OCI-LY7 (cell line): ENCODE data around the gene HMCN1. TPM values are rescaled to one million over a fixed set of nuclear protein-coding genes. Genes with fewer than 3 reads are reported as not detected.

ENCODE experiments used
- BruUV-seq: library from RNA; stranded (reverse); fragments of 400-500 nt; replicated peaks from 2 replicates; lab custom pipeline; 2021; lab: Mats Ljungman, UMichigan
- CTCF ChIA-PET: fragments of 300-600 bp; sonication (Branson Sonifier 250); formaldehyde crosslinking; loops from one replicate; lab custom pipeline; 2022; ENCODE audit warnings: antibody characterized with exemption; ENCODE audit not compliant: unreplicated experiment; lab: Charles Lee
- POLR2A ChIA-PET: fragments of 300-600 bp; sonication (Branson Sonifier 250); formaldehyde crosslinking; loops from one replicate; lab custom pipeline; 2022; ENCODE audit warnings: antibody characterized with exemption; lab: Charles Lee
- DNase-seq: peaks from one replicate; pipeline ENCODE4 v3.0.0-alpha.2; 2015; ENCODE audit warnings: low spot score
- H2AFZ ChIP-seq: fragments of 200-600 bp; sonication (generic), shearing (Covaris generic); 2 replicates; pipeline ENCODE4 v1.6.1; 2014; ENCODE audit warnings: mild to moderate bottlenecking, antibody characterized with exemption, low read length, moderate library complexity
- H3K27ac ChIP-seq: fragments of 200-600 bp; sonication (generic); 2 replicates; pipeline ENCODE4 v1.5.1; 2014; ENCODE audit warnings: mixed run types, low read depth, mild to moderate bottlenecking, moderate library complexity, low read length, inconsistent platforms; ENCODE audit not compliant: poor library complexity, severe bottlenecking
- H3K36me3 ChIP-seq: fragments of 200-600 bp; sonication (generic); 2 replicates; pipeline ENCODE4 v1.6.1; 2014; ENCODE audit warnings: mild to moderate bottlenecking, antibody characterized with exemption, low read length, moderate library complexity, mixed read lengths; ENCODE audit not compliant: insufficient read depth
- H3K4me1 ChIP-seq: fragments of 200-600 bp; sonication (generic); 2 replicates; pipeline ENCODE4 v1.5.1; 2014; ENCODE audit warnings: mild to moderate bottlenecking, low read length; ENCODE audit not compliant: insufficient read depth, poor library complexity, severe bottlenecking
- H3K4me2 ChIP-seq: fragments of 200-600 bp; sonication (generic); 2 replicates; pipeline ENCODE4 v1.6.1; 2014; ENCODE audit warnings: mild to moderate bottlenecking, low read length
- H3K4me3 ChIP-seq: fragments of 200-600 bp; sonication (generic); 2 replicates; pipeline ENCODE4 v1.5.1; 2014; ENCODE audit warnings: mild to moderate bottlenecking, low read depth, low read length; ENCODE audit not compliant: poor library complexity, severe bottlenecking
- H3K79me2 ChIP-seq: fragments of 200-600 bp; sonication (generic); 2 replicates; pipeline ENCODE4 v1.6.1; 2016; ENCODE audit warnings: low read depth, mild to moderate bottlenecking, low read length, moderate library complexity, mixed read lengths; ENCODE audit not compliant: insufficient read depth
- H3K9me2 ChIP-seq: fragments of 200-600 bp; sonication (generic); 2 replicates; pipeline ENCODE4 v1.6.1; 2016; ENCODE audit warnings: mild to moderate bottlenecking, low read length, mixed read lengths; ENCODE audit not compliant: insufficient read depth
- H3K9me3 ChIP-seq: fragments of 200-600 bp; sonication (generic); 2 replicates; pipeline ENCODE4 v1.6.1; 2014; ENCODE audit warnings: mild to moderate bottlenecking, mixed run types, low read length, mixed read lengths
- H4K20me1 ChIP-seq: fragments of 200-600 bp; sonication (generic); 2 replicates; pipeline ENCODE4 v1.6.1; 2014; ENCODE audit warnings: mild to moderate bottlenecking, antibody characterized with exemption, low read length, moderate library complexity, mixed read lengths; ENCODE audit not compliant: insufficient read depth
- CTCF ChIP-seq: fragments of 200-600 bp; sonication (generic); conservative IDR thresholded peaks from 2 replicates; pipeline ENCODE4 v1.5.1; 2014; ENCODE audit warnings: mild to moderate bottlenecking, antibody characterized with exemption, low read length, moderate library complexity, mixed read lengths
- EZH2phosphoT487 ChIP-seq: fragments of 200-600 bp; sonication (generic); IDR thresholded peaks from 2 replicates; pipeline ENCODE4 v1.6.1; 2018; ENCODE audit warnings: low read depth, borderline replicate concordance, mild to moderate bottlenecking, mixed run types, antibody characterized with exemption, low read length, moderate library complexity, mixed read lengths
- intact Hi-C: fragments of 100-400 bp; cut with micrococcal nuclease; formaldehyde crosslinking; loops from one replicate; pipeline ENCODE4 v1.10.0; 2022; ENCODE audit not compliant: unreplicated experiment
- total RNA-seq, 2 experiments: library from RNA; depleted of rRNA in 1 of 2; stranded (reverse); fragments of >200 nt in 1 of 2; shearing (Covaris generic) in 1 of 2; gene quantifications; 2 replicates each; pipeline ENCODE4 v1.2.3, GENCODE V29; 2014 to 2022

Gene HMCN1
- total RNA-seq, 2 experiments from 2014 or later: 0.02 TPM; not detected in 1

DNA sequence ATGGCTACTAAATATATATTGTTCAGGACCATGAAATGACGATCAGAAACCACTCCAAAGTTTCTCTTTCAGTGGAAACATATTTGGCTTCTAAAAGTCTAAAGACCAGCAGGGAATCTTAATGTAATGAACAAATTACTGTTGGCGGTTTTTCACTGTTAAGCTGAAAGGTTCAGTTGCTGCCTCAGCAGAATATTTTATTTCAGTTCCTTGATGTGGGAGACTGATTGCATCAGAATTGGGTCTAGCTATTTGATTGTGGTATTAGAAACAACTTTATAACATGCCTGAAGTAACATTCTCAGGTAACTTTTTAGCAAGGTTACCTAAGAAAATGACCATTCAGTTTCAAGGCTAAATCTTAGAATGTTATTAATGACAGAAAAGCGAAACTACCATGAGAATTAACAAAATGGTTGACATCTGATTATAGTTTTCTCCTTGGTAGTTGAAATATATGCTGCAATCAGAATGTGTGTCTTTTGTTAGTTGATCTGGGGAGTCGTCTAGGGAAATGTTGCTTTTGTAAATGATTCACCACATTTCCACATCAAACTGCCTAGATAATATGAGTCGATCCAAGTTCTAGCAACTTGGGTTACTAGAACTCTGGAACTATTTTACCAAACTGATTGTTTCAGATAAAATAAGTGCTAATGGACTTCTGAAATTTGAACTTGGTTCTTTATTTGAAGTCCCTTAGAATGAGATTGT lies 200.4 kb downstream of the HMCN1 start:
- ChIA-PET POLR2A (interaction anchor here (0.9 to 1.5 kb wide), 3 partner anchors 9 to 273 kb away, joined by 3 read pairs; no protein-coding TSS in a partner anchor), CTCF (no interaction called here)
- Histone ChIP-seq H3K27ac (no peak overlapping the region), H3K4me2 (no peak overlapping the region), H3K9me2 (no peaks in the 10 kb centered on the region), H3K36me3 (no peaks in the 10 kb centered on the region), H3K9me3 (no peaks in the 10 kb centered on the region), H3K79me2 (no peaks in the 10 kb centered on the region), H3K4me1 (no peaks in the 10 kb centered on the region), H3K4me3 (no peak overlapping the region), H2AFZ (no peak overlapping the region), H4K20me1 (no peaks in the 10 kb centered on the region)
- BruUV-seq: no TSS peak
- intact Hi-C loops: no loop called here
- no peak for DNase-seq
- no peak for TF ChIP-seq CTCF
- TF ChIP-seq EZH2phosphoT487: no peak

- TF ChIP-seq EZH2phosphoT487: no peak
- TF ChIP-seq CTCF: no peak
- Histone ChIP-seq H4K20me1 (no peaks in the 10 kb centered on the region), H3K4me2 (no peak overlapping the region), H3K9me3 (no peaks in the 10 kb centered on the region), H3K4me3 (no peak overlapping the region), H3K79me2 (no peaks in the 10 kb centered on the region), H3K4me1 (no peaks in the 10 kb centered on the region), H3K36me3 (no peaks in the 10 kb centered on the region), H3K9me2 (no peaks in the 10 kb centered on the region), H2AFZ (no peak overlapping the region), H3K27ac (no peak overlapping the region)
- DNase-seq: no peak
- ChIA-PET POLR2A (interaction anchor here (0.7 to 0.8 kb wide), 2 partner anchors 24 to 44 kb away, joined by 3 read pairs; no protein-coding TSS in a partner anchor), CTCF (no interaction called here)
- intact Hi-C loops: no loop called here
- no TSS peak for BruUV-seq
Observed at GRCh38 chr1:185935360-185935759, 201.2 kb downstream of the HMCN1 start.

GRCh38 chr1:185936641-185937040 lies 202.4 kb downstream of the HMCN1 start:
- ChIA-PET POLR2A (interaction anchor here (1.2 kb wide), 1 partner anchor 173 kb away, joined by 3 read pairs; no protein-coding TSS in a partner anchor), CTCF (no interaction called here)
- H2AFZ ChIP-seq: no peak overlapping the region
- no peaks in the 10 kb centered on the region for H3K9me2 ChIP-seq
- no peak for TF ChIP-seq EZH2phosphoT487
- TF ChIP-seq CTCF: no peak
- no peaks in the 10 kb centered on the region for H3K79me2 ChIP-seq
- no peaks in the 10 kb centered on the region for H3K36me3 ChIP-seq
- intact Hi-C loops: no loop called here
- H4K20me1 ChIP-seq: no peaks in the 10 kb centered on the region
- H3K4me1 ChIP-seq: no peaks in the 10 kb centered on the region
- H3K9me3 ChIP-seq: no peaks in the 10 kb centered on the region
- H3K4me3 ChIP-seq: no peak overlapping the region
- H3K4me2 ChIP-seq: no peak overlapping the region
- no TSS peak for BruUV-seq
- no peak overlapping the region for H3K27ac ChIP-seq
- DNase-seq: no peak
